GM18873 (cell line): ENCODE results near the gene SCN2B.

Experiments used
- ATAC-seq: cut with Tn5 transposase; IDR thresholded peaks from one replicate; pipeline ENCODE4 v1.9.1; 2021; ENCODE audit warnings: mild to moderate bottlenecking, moderate library complexity, moderate number of reproducible peaks; ENCODE audit not compliant: unreplicated experiment, low FRiP score

Gene SCN2B

DNA sequence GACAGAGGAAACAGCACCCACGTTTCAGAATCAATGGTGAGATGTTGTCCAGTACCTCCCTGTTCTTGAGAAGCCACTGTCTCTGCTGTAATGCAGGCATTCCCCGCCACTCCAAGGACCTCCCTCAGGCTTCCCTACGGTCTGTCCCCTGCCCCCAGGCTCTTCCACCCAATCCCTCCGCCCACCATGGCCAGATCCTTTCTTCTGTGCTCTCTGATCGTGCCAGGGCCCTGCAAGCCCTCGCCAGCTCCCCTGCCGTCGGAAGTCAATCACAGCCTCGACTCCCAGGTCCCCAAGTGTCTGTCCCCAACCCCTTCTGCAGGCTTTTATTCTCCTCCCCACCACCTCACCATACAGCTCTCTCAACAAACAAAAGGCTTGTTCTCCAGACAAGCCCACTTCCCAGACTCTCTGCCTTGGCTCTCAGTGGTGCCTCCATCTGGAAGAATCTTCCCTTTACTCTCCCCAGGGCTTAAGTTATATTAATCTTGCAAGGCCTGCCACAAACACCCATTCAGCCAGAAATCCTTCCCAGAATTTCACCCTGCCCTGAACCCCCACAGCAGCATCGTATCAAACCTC, 37.5 kb downstream of the SCN2B start:
- ATAC-seq = no peak

DNA sequence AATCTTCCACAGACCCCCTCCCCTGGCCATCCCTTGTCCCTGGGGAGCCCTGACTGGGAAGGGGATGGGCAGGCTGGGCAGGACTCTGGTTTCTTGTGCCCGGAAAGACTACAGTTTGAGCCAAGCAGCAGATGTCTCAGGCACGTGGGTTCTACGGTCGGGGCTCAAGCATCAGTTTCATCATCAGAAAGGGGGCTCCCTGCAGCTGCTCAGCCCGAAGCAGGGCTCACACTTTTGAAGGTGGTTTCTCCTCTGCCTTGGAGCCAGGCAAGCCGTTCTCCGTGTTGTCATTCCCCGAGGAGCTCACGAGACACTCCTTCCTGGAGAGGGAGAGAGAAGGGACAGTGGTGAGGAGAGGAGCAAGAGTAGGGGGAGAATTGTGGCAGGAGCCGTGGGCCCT, 39.6 kb downstream of the SCN2B start:
- no peak for ATAC-seq

DNA sequence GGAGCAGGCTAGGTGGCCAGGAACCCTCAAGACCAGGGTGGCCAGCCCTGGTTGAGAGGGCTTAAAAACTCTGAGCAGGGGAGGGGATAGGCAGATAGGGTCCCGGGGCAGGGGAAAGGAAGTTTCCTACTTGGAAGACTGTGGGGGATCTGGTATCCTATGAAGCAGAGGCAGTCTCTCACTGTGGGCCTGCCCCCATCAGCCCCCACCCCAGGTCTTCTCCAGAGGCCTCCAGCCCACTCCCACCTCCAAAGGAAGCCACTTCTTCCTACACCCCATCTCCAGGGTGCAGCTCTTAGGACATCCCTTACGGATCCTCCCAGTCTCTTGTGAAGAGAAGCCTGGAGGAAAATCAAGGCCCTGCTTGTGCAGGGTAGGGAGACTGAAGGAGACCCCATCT, 40.1 kb downstream of the SCN2B start:
- ATAC-seq = no peak

DNA sequence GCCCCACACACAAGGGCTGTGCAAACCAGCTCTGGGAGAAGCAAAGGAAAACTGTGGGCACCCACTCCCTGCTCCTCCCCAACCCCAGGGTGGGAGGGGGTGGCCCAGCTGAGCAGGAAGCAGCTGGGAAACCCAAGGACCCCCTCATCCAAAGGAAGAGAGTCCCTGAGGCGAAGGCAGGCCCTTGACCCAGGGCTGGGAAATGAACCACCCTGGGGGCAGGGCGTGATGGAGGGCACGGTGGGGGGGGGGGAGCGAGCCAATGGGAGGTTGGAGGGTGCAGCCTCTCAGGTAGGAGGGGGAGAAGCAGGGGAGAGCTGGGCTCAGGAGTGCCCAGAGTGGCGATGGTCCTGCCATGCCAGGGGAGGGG, 40.7 kb downstream of the SCN2B start:
- ATAC-seq = no peak

DNA sequence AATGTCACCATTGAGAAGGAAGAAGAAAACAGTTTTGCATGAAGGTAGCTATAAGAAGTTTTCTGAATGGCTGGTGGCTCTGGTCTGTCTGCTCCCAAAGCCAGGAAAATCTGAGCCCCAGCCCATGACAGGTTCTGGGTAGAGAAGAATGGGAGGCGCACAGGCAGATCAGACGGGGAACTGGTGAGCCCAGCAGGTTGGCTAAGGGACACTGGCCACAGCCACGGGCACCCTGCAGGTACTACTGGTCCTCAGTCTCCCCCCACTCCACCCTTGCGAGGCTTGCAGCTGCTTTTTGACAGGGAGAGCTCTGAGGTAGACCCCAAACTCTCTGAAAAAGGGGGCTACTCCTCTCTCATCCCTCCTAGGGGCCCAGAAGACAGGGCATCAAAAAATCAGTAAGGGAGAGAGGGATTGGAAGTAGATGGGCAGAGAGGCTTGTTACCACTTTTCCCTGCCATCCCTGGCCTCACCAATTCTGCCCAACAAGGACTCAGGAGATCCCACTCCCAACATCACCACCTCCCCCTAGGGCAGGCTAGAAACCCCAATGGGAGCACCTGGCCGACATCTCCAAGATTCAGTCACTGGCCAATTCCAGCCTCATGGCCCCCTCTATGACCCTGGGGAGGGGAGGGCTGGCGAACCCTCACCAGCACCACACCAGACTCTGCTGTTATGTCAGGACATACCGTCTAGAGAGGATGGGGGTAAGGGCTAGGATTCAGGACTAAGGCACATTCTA, 41.2 kb downstream of the SCN2B start:
- no peak for ATAC-seq

GRCh38 chr11:118133816-118134215, 42.6 kb downstream of the SCN2B start:
- no peak for ATAC-seq

DNA sequence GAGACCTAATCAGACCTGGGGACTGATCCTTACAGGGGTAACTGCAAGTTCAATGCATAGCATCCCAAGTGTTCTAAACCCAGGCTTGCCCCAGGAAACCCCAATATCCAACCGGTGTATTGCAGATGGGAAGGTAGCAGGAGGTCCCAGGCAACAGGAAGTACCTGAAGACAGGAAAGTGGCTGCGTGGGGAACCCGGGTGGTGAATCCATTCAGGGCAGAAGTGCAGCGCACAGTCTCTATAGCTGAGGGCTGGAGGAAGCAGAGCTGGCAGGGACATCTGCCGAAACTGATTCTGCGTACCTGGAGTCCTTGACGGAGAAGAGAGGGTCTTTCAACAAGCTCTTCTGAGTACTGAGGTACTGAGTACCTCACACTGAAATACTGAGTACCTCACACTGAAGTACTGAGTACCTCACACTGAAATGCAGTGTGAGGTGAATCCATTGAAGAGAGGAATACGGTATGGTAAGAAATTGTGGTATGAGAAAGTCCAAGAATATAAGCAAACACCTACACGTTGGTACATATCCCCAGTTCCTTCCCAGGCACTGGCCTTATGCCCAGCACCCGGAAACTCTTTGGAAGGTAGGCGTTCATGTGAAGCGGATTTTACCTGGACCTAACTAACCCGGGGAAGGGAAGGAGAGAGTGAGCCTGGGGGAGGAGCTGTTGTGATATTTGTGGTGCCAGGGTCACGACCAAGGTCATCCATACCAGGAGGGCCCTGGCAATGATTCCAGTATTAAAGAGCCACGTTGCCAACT, 43.9 kb downstream of the SCN2B start:
- no peak for ATAC-seq

GRCh38 chr11:118129471-118130172, 46.8 kb downstream of the SCN2B start:
- ATAC-seq = no peak

DNA sequence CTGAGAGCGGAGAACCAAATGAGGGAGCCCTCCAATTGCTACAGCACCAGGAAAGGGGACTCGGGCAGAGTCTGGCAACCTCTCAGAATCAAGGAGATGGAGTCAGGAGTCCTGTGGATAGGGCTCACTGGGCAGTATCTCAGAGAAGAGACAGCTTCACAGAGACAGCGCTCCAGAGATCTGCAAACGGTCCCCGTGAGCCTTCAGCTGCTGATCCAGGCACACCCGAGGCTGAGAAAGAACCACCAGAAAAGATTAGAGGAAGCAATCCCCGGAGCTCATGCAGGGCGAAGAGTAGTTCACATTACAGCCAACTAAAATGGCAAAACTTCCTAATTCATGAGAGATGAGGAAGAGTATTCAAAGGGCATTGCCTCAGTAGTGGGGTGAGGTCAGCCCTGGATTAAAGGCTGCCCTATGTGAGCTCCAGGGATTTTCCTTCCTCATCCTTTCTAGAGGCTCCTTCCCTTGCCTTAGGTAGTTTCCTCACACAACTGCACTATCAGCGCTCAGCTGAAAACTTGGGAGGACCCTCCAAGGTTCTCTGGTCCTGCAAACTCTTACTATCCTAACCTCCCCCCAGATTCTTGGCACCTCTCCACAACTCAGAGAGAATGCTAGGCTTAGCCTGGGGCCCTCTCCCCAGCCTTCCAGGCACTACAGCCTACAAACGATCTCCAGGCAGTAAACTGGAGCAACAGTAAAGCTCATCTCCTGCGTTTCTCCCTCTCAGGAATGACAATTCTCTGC, 47.5 kb downstream of the SCN2B start:
- no peak for ATAC-seq

GRCh38 chr11:118128310-118128709, 48.1 kb downstream of the SCN2B start:
- ATAC-seq = no peak

GRCh38 chr11:118126082-118126838, 50.2 kb downstream of the SCN2B start:
- ATAC-seq = no peak

GRCh38 chr11:118124929-118125535, 51.4 kb downstream of the SCN2B start:
- no peak for ATAC-seq

GRCh38 chr11:118120793-118121192, 55.6 kb downstream of the SCN2B start:
- ATAC-seq = no peak

DNA sequence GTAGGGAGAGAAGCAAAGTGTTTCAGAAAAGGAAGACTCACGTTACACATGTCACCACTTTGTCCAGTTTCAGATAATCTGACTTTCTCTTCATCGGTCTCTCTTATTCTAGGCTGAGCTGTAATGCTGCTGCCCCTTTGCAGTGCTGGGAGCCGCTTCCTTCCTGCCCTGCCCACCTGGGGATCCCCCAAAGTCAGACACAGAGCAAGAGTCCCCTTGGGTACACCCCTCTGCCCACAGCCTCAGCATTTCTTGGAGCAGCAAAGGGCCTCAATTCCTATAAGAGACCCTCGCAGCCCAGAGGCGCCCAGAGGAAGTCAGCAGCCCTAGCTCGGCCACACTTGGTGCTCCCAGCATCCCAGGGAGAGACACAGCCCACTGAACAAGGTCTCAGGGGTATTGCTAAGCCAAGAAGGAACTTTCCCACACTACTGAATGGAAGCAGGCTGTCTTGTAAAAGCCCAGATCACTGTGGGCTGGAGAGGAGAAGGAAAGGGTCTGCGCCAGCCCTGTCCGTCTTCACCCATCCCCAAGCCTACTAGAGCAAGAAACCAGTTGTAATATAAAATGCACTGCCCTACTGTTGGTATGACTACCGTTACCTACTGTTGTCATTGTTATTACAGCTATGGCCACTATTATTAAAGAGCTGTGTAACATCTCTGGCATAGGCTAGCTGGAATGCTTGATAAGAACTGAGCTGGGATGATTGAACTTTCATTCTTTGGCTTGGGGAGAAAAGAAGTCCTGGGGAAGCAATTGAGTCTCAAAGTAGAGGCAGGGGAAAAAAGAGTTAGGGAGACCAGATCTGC, 58.4 kb downstream of the SCN2B start:
- peak; percentile 55 for ATAC-seq

DNA sequence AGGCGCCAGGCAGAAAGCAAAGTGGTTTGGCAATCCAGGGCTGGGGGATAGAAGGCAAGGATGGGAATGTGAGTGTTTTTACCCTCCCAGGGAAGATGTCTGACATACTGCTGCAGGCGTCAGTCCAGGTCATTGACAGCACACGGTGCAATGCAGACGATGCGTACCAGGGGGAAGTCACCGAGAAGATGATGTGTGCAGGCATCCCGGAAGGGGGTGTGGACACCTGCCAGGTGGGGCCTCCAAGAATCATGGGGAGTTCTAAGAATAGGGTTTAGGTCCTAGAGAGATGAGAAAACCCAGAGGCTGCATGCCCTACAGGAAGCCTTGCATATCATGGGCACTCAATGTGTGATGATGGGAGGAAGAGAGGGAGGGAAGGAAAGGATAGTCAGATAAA, 61.4 kb downstream of the SCN2B start:
- no peak for ATAC-seq

- no peak for ATAC-seq
Measured at GRCh38 chr11:118114266-118114665, 62.2 kb downstream of the SCN2B start.

DNA sequence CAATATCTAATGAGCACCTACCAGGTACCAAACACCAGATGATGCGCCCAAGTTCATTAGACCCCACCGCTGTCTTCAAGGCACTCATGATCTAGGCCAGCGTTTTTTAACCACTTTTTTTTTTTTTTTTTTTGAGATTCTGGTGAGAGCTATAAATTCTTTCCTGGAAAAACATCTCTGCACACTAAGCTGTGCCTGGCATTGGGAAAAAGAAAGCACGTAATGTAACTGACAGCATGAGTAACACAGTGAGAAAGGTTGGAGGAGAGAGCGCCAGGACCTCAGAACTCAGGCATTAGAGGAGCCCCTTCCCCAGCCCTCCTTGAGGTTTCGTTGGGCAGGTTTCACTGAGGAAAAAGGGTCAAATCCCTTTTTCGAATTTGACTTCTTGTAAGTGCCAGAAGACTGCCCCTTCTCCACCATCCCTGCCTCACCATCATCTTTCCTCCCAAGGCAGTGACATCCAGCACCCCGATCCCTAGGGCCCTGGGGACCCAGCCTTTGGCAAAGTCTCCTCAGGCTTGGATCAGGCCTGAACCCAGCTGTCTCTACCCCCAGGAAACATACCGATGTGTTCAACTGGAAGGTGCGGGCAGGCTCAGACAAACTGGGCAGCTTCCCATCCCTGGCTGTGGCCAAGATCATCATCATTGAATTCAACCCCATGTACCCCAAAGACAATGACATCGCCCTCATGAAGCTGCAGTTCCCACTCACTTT, 63.6 kb downstream of the SCN2B start:
- no peak for ATAC-seq
